LHCN-M2 (cell line): ENCODE results near the gene FDXR. TPM values are rescaled to one million over a fixed set of nuclear protein-coding genes. Genes with fewer than 3 reads are reported as not detected.
"Not testable (repeated sequence)": the region's sequence is repeated elsewhere in the genome, so short reads cannot be mapped to it uniquely, and the experiment has no call there.

ENCODE experiments used
- DNase-seq: peaks from one replicate; pipeline ENCODE4 v3.0.0-alpha.2; 2012; ENCODE audit warnings: low read depth
- total RNA-seq: library from RNA; depleted of rRNA; stranded (reverse); fragments of >200 nt; gene quantifications from 2 replicates; pipeline ENCODE4 v1.2.3, GENCODE V29; 2014

Gene FDXR
- total RNA-seq, 1 experiment from 2014 or later, result 39.4 TPM

DNA sequence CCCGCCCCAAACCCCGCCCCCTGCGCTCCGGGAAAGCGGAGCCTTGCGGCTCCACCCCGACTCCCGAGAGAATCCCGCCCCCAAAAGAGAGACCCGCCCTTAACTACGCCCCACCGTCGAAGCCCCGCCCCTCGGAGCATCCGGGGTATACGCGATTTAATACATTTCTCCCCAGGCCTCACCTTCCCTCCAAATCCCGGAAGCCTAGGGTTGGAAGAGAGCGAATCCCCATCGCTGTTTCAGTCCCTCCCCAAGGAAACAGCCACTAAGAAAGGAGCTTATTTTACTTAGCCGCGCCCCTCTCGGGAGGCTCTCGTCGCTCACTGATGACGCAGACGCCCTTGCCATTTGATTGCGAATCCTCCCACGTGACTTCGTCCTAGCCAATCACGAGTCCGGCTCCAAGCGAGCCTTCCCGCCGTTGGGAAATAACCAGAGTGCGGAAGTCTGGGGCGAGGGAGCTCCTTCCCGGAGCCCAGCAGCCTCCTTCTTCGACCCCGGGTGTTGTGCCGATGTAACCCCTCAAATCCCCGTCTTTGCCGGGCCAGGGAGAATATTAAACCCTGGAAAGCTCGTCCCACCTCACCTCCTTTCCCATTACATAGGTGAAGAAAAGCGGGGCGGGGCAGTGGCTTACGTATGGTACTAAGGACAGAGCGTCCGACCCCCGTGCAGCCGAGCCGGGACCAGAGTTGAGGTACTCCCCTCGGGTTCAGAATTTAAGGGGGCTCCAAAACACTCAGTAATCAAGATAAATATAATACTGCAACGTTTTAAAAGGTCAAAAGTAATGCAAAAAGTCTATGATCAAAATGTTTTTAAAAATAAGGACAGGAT lies 461 bp upstream of the FDXR start:
- DNase-seq, result peak; percentile 100

DNA sequence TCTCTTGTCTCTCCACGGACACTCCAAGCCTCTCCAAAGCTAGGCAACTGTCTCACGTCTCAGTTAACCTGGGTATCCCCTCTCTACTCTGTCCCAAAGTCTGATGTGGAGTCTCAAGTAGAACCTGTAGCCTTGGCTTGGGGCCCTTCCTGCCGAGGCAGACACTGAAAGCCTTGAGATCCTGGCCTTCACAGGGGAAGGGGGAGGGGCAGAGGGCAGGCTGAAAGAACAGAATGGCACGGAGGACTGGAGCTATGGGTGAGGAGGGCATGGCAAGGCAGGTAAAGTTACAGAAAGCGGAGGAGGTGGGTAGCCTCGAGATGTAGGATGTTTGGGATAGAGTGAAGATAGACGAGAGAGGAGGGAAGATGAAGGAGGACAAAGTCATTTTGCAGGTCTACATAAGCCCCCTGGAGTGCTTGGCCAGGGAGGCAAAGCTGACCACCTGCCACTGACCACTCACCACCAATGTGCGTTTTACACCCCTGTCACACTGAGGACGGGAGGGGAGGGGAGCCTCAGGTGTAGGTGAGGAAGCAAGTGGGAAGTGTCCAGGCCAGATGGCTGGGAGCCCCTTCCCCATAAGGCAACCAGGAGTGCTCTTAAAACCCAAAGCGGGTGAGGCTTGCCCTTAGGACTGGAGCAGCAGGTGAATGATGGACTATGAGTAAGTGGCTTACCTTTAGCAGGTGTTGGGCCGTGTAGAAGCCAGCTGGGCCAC lies 1.3 kb downstream of the FDXR start:
- no peak for DNase-seq

DNA sequence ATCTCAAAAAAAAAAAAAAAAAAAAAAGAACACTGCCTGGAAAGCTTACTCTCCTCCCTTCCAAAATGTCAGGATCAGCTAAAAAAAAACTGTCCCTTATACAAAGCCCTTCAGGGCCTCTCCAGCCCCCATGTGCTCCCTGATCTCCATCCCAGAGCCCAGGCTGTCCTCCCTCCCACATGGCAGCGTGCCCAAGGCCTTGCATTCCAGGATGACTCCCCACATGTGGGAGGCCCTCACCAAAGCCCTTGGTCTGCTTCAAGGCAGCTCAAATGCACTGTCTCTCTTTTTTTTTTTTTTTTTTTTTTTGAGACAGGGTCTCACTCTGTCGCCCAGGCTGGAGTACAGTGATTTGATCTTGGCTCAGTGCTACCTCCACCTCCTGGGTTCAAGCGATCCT lies 2.3 kb downstream of the FDXR start:
- peak; percentile 57 for DNase-seq

DNA sequence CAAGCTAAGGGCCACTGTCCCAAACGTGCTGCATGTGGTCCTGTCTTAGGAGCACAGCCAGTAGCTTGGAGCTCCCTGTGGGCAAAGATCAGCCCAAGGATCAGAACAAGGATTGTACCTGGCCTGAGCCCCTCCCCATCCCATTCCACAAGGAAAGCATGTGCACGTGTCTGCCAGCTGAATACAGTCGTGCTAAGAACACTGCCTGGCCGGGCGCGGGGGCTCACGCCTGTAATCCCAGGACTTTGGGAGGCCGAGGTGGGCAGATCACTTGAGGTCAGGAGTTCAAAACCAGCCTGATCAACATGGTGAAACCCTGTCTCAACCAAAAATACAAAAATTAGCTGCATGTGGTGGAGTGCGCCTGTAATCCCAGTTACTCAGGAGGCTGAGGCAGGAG lies 2.8 kb downstream of the FDXR start:
- DNase-seq, result not testable (repeated sequence)

DNA sequence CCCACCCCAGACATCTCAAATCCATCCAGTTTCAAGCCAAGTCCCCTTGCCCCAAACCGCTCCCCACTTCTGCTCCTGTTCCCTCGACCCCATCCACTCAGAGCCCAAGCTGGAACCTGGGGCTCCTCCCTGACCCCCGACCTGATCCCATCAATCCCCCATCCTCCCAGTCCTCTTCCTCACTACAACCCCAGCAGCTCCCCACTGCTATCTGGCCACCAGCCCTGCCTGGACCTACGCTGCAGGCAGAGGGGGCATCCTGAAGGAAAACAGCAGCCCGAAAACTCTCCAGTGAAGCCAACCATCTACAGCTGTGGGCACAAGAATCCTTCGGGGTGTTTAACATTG lies 3.9 kb downstream of the FDXR start:
- DNase-seq, result no peak

DNA sequence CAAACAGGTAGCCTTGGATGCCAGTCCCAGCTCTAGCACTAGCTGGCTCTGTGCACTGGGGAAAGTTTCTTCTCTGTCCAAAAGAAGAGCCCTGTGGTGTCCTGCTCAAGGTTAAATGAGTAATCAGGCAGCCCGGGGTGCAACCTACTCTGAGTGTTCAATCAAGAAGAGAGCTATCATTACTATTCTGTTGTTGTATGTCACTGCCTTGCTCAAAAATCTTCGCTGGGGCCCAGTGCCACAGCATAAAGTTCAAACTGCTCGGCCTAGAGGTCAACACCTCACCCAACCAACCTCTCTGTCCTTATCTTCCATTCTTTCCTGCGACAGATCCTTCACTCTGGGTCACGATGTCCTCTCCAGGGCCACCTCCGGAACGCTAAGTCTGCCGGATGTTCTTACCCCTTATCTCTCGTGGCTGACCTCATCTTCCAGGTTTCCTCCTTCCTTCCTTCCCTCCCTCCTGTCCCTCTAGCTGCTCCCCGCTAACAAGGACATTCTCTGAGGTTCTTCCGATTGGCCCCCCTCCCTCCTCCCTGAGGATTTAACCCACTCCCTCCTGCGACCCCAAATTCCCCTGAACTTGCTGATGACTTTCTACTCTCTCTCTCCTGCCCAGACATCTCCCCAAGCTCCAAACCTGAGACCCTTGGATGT lies 4.4 kb downstream of the FDXR start:
- no peak for DNase-seq

DNA sequence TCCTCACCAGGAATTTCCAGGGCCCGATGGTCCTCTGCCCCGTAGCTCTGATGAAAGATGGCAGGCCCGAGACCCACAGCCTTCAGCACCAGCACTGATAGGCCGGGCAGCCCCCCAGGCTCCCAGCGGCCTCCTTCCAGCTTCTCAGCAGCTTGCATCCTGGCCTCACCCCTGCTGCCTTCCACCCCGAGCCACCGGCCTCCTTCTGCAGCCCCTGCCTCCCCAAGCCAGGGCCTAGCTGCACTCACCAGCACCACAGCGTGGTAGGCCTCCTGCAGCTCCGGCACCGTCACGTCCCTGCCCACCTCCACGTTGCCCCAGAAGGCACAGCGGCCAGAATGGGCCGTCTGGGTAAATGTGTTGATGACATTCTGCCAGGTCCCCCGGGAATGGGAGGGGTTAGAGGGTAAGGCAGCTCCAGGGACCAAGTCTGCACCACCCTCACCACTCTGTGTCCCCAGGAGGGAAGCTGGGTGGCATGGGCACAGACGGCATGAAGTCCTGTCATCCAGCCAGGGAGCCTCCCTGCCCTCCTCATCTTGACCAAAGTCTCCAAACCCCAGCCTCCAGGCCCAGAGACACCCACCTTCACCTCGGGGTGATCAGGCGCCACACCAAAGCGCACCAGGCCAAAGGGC lies 6.5 kb downstream of the FDXR start:
- no peak for DNase-seq

DNA sequence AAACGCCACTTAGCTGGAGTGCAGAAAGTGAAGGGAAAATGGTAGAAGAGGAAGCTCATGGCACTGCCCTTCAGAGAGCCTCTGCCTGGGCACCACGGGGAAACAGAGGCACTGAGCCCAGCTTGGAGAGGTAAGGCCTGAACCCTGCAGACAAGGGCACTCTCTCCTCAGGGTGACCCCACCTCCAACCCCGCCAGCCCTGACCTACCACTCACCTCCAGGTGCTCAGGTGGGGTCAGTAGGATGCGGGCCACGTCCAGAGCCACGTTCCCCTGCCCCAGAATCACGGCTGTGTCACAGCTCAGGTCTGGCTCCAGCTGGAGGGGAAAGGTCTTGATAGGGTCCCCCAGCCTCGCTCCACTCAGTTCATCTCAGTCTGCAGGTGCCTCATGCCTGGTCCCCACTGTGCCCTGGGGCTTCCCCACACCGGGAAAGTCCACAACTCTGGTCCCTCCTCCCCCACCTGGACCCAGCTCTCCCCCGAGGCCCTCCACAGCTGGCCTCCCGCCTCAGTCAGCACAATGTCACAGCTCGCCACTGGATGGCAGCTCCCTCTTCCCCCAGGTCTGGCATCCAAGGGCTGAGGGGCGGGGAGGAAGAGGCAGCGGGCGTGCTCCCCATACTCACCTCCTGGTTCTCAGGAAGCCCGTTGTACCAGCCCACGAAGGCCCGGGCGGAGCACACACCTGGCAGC lies 7.1 kb downstream of the FDXR start:
- DNase-seq, result no peak

DNA sequence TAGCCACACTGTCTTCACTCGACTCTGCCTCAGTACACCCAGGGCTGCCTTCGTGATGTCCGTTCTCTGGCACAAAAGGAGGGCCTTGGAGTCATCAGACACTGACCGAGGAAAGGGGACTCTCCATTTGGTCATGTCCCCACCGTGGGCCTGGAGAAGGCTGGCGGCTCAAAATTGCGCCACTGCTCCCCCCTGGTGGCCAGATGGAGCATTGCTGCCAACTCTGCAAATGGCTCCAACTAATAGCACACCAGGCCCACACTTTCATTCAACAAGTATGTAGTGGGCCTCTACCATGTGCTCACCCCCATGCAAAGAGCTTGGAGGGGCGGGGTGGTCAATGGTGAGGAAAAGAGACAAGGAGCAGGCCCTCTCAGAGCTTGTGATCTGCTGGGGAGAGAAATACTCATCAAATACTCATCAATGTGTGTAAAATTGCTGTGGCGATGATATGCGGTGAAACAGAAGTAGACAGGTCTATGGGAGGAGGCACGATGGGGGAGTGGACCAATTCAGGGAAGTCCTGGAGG lies 7.9 kb downstream of the FDXR start:
- peak; percentile 53 for DNase-seq

DNA sequence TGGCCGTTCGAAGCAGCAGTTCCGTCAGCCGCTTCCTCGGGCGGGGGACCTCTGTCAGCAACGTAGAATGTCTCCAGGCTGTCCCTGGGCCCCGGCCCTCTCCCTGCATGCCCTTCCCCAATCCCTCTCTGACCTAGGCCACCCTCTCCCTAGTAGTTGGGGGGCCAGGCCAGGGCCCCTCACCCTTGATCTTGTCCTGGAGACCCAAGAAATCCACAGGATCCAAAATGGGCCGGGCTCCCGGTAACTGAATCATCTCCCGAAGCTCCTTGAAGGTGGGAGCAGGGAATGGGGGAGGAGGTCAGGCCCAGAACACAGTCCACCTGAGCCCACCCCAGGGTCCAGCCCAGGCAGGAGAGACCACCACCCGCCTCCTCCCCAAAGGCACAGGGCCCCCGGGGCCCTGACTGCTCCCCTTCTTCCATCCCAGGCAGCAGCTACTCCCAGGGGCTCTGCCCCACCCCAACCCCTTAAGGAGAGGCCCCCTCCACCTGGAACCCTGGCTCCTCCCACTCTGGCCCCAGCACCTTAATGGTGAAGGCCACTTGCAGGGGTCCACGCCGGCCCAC lies 8.4 kb downstream of the FDXR start:
- no peak for DNase-seq

DNA sequence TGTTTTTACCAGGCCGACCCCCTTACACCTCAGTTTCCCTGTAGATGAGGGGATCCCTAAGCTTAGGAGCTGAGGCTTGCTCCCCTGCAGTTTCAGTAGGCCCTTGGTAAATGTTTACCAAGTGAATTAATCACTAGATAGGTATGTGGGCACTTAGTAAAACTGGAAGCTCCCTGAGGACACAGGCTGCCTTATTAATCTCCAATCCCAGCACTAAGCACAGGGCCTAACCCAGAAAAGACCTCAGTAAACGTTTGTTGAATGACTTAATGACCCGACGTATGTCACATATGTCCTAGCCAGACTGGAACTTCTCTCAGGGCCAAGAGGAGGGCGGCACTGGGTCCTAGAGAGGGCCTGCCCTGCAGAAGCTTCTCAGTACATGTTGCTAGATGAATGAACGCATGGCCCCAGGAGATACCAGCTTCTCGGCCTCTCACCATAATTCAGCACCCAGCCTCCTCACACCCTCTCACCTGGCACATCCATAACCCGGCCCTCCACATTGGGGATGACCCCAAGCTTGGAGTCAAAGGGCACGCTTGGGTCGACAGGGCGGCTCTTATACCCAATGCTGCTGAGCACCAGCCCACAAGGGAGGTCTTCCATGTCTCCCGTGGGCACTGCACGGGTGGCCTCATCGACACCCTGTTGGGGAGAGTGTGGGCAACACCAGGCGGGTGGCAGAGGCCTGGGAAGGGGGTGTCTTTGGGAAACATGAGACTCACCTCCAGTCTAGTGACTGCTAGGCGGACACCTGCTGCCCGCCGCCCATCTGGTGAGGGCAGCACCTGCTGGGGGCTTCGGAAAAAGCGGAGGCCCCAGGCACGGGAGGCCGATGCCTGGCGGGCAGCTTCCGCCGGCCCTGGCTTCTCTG lies 9.1 kb downstream of the FDXR start:
- DNase-seq, result no peak

DNA sequence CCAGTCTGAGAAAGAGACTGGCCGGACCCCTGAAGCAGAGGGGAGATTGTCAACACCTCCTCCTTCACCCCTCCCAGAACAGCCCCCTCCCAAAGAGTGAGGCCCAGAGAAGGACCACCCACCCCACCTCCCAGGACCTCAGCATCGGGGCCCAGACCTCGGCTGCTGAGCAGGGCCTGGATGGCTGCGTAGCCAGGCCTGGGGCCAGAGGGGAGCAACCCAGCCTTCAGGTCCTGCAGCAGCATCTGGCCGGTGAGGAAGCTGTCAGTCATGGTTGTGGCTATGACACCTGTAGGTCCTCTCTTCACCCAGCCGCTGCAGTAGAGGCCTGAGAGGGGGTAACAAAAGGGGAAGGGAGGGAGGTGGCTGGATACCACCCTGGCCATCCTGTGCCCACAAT lies 9.9 kb downstream of the FDXR start:
- no peak for DNase-seq

DNA sequence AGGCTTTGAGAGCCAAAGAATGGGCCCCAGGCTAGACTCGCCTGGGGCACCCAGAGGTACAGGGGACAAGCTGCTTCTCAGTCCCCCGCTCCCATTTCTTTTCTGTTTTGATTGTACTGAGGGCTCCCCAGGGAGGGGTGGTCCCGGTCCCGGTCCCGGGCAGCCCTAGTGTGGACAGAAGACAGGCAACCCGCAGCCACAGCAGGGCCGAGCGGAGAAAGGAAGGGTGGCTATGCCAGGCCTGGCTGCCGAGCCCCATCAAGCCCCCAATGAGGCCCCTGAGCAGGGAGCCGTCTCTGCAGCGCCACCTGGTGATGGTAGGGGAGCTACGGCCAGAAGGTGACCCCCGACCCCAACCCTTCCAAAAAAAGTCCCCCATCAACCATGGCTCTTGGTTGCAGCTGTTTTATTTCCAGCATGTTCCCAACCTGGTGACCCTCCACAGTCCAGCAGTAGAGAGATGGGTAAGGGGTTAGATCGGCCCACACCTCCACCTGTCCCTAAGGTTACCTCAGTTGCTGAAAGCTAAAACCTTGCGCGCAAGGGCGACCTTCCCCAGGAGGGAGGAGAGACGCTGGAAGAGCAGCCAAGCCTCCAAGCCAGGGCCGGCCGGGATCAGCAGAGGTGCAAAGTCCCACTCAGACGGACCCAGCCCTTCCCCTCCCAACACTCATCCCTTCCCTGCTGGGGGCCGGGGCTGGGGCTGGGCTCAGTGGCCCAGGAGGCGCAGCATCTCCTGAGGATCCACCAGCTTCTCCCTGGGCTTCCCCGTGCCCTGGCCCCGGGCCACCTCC lies 10.5 kb downstream of the FDXR start:
- no peak for DNase-seq

DNA sequence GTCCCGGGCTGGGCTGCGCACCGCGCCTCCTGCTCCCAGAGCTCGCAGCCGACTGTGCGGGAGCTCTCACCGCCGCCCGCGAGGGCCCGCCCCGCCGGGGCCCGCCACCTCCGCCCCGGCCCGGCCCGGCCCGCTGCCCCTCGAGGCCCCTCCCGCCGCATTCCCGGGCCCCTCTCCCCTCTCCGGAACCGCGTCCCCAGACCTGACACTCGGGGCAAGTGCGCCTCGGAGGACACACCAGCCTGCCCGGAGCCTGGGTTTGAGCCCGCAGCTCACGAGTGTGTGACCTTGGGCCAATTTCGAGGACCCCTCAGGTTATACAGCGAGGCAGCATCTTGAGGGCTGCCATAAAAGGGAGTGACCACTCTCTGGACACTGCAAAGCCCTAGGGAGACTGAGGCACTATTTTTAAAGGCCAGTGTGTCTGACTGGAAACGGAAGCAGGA lies 11.1 kb downstream of the FDXR start:
- DNase-seq, result no peak

DNA sequence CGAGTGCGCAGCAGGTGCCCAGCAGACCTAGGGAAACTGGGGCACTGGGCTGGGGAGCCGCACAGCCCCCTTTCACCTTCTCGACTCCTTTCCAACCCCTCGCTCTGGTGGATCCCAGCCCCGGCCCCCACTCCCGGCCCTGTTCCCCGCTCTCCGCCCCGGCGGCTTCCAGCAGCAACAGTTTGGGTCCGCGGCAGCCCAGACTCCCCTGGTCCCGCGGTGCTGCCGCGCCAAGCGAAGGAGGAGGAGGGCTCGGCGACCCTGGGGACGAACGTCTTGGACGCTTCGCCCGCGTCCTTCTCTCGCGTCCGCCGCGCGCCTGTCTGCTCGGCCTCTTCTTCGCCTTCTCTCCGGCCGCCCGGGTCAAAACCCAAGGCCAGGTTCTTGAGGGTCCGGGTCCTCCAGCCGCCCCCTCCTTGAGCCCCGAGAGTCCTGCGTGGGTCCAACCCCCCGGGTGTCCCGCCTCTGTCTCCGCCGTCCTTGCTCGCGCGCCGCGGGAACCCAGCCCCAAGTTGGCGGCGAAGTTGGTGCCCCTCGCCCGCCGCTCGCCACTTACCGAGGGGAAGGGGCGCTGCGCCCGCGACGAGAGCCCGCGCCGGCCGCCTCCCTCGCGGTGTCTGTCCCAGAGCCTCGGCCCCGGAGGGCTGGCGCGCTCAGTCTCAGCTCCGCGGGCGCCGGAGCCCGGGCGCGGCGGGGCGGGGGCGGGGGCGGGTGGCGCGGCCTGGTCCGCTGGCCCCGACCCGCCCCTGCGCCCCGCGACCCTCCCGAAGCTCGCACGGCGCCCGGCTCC lies 11.7 kb downstream of the FDXR start:
- DNase-seq, result no peak

DNA sequence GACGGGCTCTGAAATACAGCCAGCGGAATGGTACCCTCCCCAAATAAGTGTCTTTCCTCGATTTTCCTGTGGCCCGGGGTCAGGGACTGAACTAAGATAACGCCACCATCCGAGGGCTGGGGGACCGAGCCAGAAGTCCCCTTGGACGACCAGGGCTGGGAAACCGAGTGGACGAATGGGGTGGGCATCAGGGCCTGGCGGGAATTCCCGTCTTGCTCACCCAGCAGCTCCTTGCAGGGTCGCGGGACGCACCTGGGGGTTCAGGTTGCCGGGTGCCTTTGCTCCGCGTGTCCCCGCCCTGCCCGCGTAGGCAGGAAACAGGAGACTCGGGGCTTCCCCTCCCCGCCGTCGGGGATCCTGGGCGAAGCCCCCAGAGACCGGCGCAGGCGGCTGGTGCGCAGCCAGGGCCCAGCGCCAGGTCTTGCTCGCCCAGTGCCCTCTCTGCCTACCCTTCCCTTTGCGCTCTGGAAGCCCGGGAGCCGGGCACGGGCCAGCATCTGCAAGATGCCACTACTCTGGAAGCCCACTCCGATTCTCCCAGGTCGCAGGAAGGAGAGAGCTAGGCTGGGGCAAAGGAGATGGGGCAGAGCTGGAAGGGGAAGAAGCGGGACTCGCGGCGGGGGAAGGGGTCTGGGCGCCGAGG lies 12.4 kb downstream of the FDXR start:
- no peak for DNase-seq

DNA sequence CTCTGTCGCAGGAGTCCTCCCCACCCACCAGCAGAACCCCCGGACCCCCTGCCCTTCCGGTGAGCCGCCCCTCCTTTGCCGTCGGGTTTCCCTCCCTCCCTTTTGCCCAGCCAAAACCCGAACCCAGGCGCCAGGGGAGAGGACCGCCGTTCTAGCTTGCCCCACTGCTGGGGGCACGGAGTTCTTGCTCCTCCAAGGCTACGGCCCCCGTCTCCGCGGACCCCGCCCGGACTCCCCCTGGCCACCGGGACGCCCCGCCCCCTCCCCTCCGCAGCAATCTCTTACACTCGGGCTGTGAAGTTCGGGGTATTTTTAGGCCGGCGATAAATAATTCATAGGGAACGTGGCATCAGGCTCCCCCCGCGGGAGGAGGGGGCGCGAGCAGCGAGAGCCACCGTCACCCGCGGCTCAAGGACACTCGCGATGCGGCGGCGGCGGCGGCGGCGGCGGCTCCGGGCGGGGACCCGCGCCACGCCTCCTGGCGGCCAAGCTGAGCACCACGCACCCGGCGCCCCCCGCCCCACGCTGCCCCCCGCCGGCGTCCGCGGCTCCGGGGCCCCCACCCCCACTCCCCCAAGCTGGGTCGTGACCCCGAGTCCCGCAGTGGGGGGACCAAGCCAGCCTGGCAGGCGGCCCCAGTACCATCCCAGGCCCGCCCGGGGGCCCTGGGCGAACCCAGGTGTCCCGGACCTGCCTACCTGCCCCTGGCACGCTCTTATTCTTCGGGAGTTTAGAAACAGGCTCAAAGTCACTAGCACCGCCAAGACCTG lies 13.2 kb downstream of the FDXR start, which contains the start of gene GRIN2C:
Gene GRIN2C, minus strand, starts transcription at position 427 of the 770 bp plus-strand sequence. CDS start 4,793 bp downstream, outside the sequence.
- DNase-seq, result no peak
